Measurements from ENCODE around the gene SNRPA.
"Not testable (repeated sequence)": the region's sequence is repeated elsewhere in the genome, so short reads cannot be mapped to it uniquely, and the experiment has no call there.

Gene SNRPA

DNA sequence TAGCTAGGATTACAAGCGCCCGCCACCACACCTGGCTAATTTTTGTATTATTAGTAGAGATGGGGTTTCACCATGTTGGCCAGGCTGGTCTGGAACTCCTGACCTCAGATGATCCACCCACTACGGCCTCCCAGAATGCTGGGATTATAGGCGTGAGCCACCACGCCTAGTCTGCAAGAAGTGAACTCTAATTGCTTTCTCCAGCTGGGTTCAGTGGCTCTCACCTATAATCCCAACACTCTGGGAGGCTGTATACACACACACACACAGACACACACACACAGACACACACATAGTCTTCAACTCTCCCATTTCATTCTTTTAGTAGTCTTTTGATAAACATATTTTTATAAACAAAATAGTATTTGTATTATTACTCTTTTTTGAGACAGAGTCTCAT, 20.9 kb upstream of the SNRPA start:
- not testable (repeated sequence) for H2BK15ac ChIP-seq (ENCODE audit: low read length); H3K27ac ChIP-seq (replicated peaks; ENCODE audit: low read length); H3K4me3 ChIP-seq (ENCODE audit: low read length in 2 of 2); H3K4me2 ChIP-seq (ENCODE audit: insufficient read depth, low read length, poor library complexity, severe bottlenecking); H2AFZ ChIP-seq (ENCODE audit: low read length); H4K91ac ChIP-seq (ENCODE audit: low read depth, low read length, poor library complexity); DNase-seq (ENCODE audit: low spot score); H3K23ac ChIP-seq (ENCODE audit: low read depth, low read length, poor library complexity); H3K14ac ChIP-seq (ENCODE audit: low read length); H2AK5ac ChIP-seq (ENCODE audit: low read depth, low read length); H2BK12ac ChIP-seq (ENCODE audit: low read length); H3K4ac ChIP-seq (ENCODE audit: low read length); H3K27me3 ChIP-seq (ENCODE audit: control insufficient read depth in 3 of 3, insufficient read depth in 3 of 3, low read depth in 1 of 3, low read length in 3 of 3); H3K18ac ChIP-seq (ENCODE audit: low read length); H3K4me1 ChIP-seq (ENCODE audit: control insufficient read depth in 2 of 2, insufficient read depth in 1 of 2, low read depth in 1 of 2, low read length in 2 of 2); H4K8ac ChIP-seq (ENCODE audit: low read depth, low read length); H3K9ac ChIP-seq (ENCODE audit: low read depth, low read length, poor library complexity); H2BK5ac ChIP-seq (ENCODE audit: low read length); H3K9me3 ChIP-seq (replicated peaks in 1 of 2; ENCODE audit: control insufficient read depth in 2 of 2, insufficient read depth in 1 of 2, low read depth in 1 of 2, low read length in 2 of 2); H2BK120ac ChIP-seq (ENCODE audit: low read depth, low read length); H3K79me1 ChIP-seq (ENCODE audit: low read depth, low read length)
- WGBS, 2 donors (ENCODE audit: extremely low coverage in 2 of 2, insufficient read length in 2 of 2, insufficient replicate concordance in 1 of 2) = no CpG with 5 or more reads among the region's 5 CpGs
- peaks cover 31 to 86% of the 10 kb centered on the region in 2 donors for H3K36me3 ChIP-seq (replicated peaks in 1 of 2; ENCODE audit: control insufficient read depth in 2 of 2, insufficient read depth in 2 of 2, low read length in 2 of 2)

- not testable (repeated sequence) for H3K9me3 ChIP-seq (replicated peaks in 1 of 2; ENCODE audit: control insufficient read depth in 2 of 2, insufficient read depth in 1 of 2, low read depth in 1 of 2, low read length in 2 of 2); H2AFZ ChIP-seq (ENCODE audit: low read length); H2BK12ac ChIP-seq (ENCODE audit: low read length); H3K23ac ChIP-seq (ENCODE audit: low read depth, low read length, poor library complexity); H2BK120ac ChIP-seq (ENCODE audit: low read depth, low read length); H2AK5ac ChIP-seq (ENCODE audit: low read depth, low read length); H3K18ac ChIP-seq (ENCODE audit: low read length); H3K79me1 ChIP-seq (ENCODE audit: low read depth, low read length); H3K14ac ChIP-seq (ENCODE audit: low read length); H2BK5ac ChIP-seq (ENCODE audit: low read length); H4K8ac ChIP-seq (ENCODE audit: low read depth, low read length); DNase-seq (ENCODE audit: low spot score); H4K91ac ChIP-seq (ENCODE audit: low read depth, low read length, poor library complexity); H3K4me2 ChIP-seq (ENCODE audit: insufficient read depth, low read length, poor library complexity, severe bottlenecking); H3K4me1 ChIP-seq (ENCODE audit: control insufficient read depth in 2 of 2, insufficient read depth in 1 of 2, low read depth in 1 of 2, low read length in 2 of 2); H3K27me3 ChIP-seq (ENCODE audit: control insufficient read depth in 3 of 3, insufficient read depth in 3 of 3, low read depth in 1 of 3, low read length in 3 of 3); H3K4ac ChIP-seq (ENCODE audit: low read length); H2BK15ac ChIP-seq (ENCODE audit: low read length); H3K9ac ChIP-seq (ENCODE audit: low read depth, low read length, poor library complexity); H3K27ac ChIP-seq (replicated peaks; ENCODE audit: low read length); H3K4me3 ChIP-seq (ENCODE audit: low read length in 2 of 2)
- H3K36me3 ChIP-seq (replicated peaks in 1 of 2; ENCODE audit: control insufficient read depth in 2 of 2, insufficient read depth in 2 of 2, low read length in 2 of 2) = peaks cover 40 to 89% of the 10 kb centered on the region in 2 donors
- WGBS, 2 donors (ENCODE audit: extremely low coverage in 2 of 2, insufficient read length in 2 of 2, insufficient replicate concordance in 1 of 2) = no CpG with 5 or more reads among the region's 16 CpGs
Measured at GRCh38 chr19:40732304-40732703, 18.7 kb upstream of the SNRPA start.

- no peak overlapping the region for H3K23ac ChIP-seq (ENCODE audit: low read depth, low read length, poor library complexity)
- no peak overlapping the region for H3K14ac ChIP-seq (ENCODE audit: low read length)
- H4K91ac ChIP-seq (ENCODE audit: low read depth, low read length, poor library complexity) = no peak overlapping the region
- H3K4ac ChIP-seq (ENCODE audit: low read length) = no peak overlapping the region
- H3K79me1 ChIP-seq (ENCODE audit: low read depth, low read length) = no peaks in the 10 kb centered on the region
- H2AK5ac ChIP-seq (ENCODE audit: low read depth, low read length) = no peak overlapping the region
- peak overlapping the region in 1 of 2 donors; percentile 23 for H3K4me3 ChIP-seq (ENCODE audit: low read length in 2 of 2)
- H2BK15ac ChIP-seq (ENCODE audit: low read length) = no peak overlapping the region
- H2BK120ac ChIP-seq (ENCODE audit: low read depth, low read length) = no peak overlapping the region
- H2BK12ac ChIP-seq (ENCODE audit: low read length) = no peak overlapping the region
- peaks cover 36 to 86% of the 10 kb centered on the region in 2 donors for H3K36me3 ChIP-seq (replicated peaks in 1 of 2; ENCODE audit: control insufficient read depth in 2 of 2, insufficient read depth in 2 of 2, low read length in 2 of 2)
- H3K9ac ChIP-seq (ENCODE audit: low read depth, low read length, poor library complexity) = no peak overlapping the region
- H3K4me2 ChIP-seq (ENCODE audit: insufficient read depth, low read length, poor library complexity, severe bottlenecking) = no peak overlapping the region
- no peak overlapping the region for H4K8ac ChIP-seq (ENCODE audit: low read depth, low read length)
- no peak overlapping the region for H2BK5ac ChIP-seq (ENCODE audit: low read length)
- H3K4me1 ChIP-seq (ENCODE audit: control insufficient read depth in 2 of 2, insufficient read depth in 1 of 2, low read depth in 1 of 2, low read length in 2 of 2) = no peaks in the 10 kb centered on the region
- H3K27me3 ChIP-seq (ENCODE audit: control insufficient read depth in 3 of 3, insufficient read depth in 3 of 3, low read depth in 1 of 3, low read length in 3 of 3) = no peaks in the 10 kb centered on the region
- no peak overlapping the region for H2AFZ ChIP-seq (ENCODE audit: low read length)
- no peaks in the 10 kb centered on the region for H3K9me3 ChIP-seq (replicated peaks in 1 of 2; ENCODE audit: control insufficient read depth in 2 of 2, insufficient read depth in 1 of 2, low read depth in 1 of 2, low read length in 2 of 2)
- DNase-seq (ENCODE audit: low spot score) = no peak
- WGBS, 2 donors (ENCODE audit: extremely low coverage in 2 of 2, insufficient read length in 2 of 2, insufficient replicate concordance in 1 of 2) = no CpG with 5 or more reads among the region's 13 CpGs
- H3K27ac ChIP-seq (replicated peaks; ENCODE audit: low read length) = no peak overlapping the region
- no peak overlapping the region for H3K18ac ChIP-seq (ENCODE audit: low read length)
Measured at GRCh38 chr19:40733149-40733548, 17.9 kb upstream of the SNRPA start.

DNA sequence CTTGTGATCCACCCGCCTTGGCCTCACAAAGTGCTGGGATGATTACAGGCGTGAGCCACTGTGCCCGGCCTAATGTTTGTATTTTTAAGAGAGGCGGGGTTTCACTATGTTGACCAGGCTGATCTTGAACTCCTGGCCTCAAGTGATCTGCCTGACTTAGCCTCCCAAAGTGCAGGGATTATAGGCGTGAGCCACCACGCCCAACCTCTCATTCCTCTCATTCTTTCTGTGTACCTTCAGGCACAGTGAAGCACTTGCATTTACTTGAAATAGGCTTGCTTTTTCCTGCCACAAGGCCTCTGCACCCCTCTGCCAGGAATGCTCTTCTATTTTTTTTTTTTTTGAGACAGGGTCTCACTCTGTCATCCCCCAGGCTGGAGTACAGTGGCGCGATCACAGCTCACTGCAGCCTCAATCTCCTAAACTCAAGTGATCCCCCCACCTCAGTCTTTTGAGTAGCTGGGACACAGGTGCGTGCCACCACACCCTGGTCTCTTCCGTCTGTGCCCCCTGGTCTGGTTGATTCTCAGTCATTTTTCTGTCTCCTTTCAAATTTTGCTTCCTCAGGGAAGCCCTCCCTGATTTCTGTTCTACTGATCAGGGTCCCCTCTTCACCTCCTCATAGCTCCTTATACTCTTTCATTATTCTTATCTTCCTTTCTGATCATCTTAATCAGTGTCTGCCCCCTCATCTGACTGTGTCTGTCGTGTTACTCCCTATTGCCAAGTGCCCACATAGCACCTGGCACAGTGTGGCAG, 15.8 kb upstream of the SNRPA start:
- Histone ChIP-seq H3K4me3 (ENCODE audit: low read length in 2 of 2) (no peak overlapping the region), H2BK15ac (ENCODE audit: low read length) (no peak overlapping the region), H2BK120ac (ENCODE audit: low read depth, low read length) (no peak overlapping the region), H2BK12ac (ENCODE audit: low read length) (no peak overlapping the region), H4K8ac (ENCODE audit: low read depth, low read length) (no peak overlapping the region), H3K4ac (ENCODE audit: low read length) (no peak overlapping the region), H3K27ac (replicated peaks; ENCODE audit: low read length) (no peak overlapping the region), H2AFZ (ENCODE audit: low read length) (no peak overlapping the region), H3K23ac (ENCODE audit: low read depth, low read length, poor library complexity) (no peak overlapping the region), H3K36me3 (replicated peaks in 1 of 2; ENCODE audit: control insufficient read depth in 2 of 2, insufficient read depth in 2 of 2, low read length in 2 of 2) (peaks cover 44 to 86% of the 10 kb centered on the region in 2 donors), H3K4me1 (ENCODE audit: control insufficient read depth in 2 of 2, insufficient read depth in 1 of 2, low read depth in 1 of 2, low read length in 2 of 2) (no peaks in the 10 kb centered on the region), H3K9me3 (replicated peaks in 1 of 2; ENCODE audit: control insufficient read depth in 2 of 2, insufficient read depth in 1 of 2, low read depth in 1 of 2, low read length in 2 of 2) (no peaks in the 10 kb centered on the region), H3K27me3 (ENCODE audit: control insufficient read depth in 3 of 3, insufficient read depth in 3 of 3, low read depth in 1 of 3, low read length in 3 of 3) (no peaks in the 10 kb centered on the region), H4K91ac (ENCODE audit: low read depth, low read length, poor library complexity) (no peak overlapping the region), H3K9ac (ENCODE audit: low read depth, low read length, poor library complexity) (no peak overlapping the region), H2BK5ac (ENCODE audit: low read length) (no peak overlapping the region), H3K18ac (ENCODE audit: low read length) (no peak overlapping the region), H3K4me2 (ENCODE audit: insufficient read depth, low read length, poor library complexity, severe bottlenecking) (no peak overlapping the region), H2AK5ac (ENCODE audit: low read depth, low read length) (no peak overlapping the region), H3K79me1 (ENCODE audit: low read depth, low read length) (peaks cover 3% of the 10 kb centered on the region), H3K14ac (ENCODE audit: low read length) (no peak overlapping the region)
- no peak for DNase-seq (ENCODE audit: low spot score)
- no CpG with 5 or more reads among the region's 11 CpGs for WGBS, 2 donors (ENCODE audit: extremely low coverage in 2 of 2, insufficient read length in 2 of 2, insufficient replicate concordance in 1 of 2)

Data from neuronal stem cell (in vitro differentiated cells).